K562 treated with DMSO at 1 percent for 12 hours (cell line): Measurements from ENCODE around the gene PFDN4. TPM values are rescaled to one million over a fixed set of nuclear protein-coding genes. Genes with fewer than 3 reads are reported as not detected.

Experiments used
- total RNA-seq: library from RNA; unstranded; fragments of 300-600 nt; gene quantifications from 2 replicates; pipeline ENCODE4 v1.2.3, GENCODE V29; 2022; ENCODE audit not compliant: insufficient read depth

Gene PFDN4, protein sequence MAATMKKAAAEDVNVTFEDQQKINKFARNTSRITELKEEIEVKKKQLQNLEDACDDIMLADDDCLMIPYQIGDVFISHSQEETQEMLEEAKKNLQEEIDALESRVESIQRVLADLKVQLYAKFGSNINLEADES
- 40.4 and 55.0 TPM in 2 replicates for total RNA-seq

DNA sequence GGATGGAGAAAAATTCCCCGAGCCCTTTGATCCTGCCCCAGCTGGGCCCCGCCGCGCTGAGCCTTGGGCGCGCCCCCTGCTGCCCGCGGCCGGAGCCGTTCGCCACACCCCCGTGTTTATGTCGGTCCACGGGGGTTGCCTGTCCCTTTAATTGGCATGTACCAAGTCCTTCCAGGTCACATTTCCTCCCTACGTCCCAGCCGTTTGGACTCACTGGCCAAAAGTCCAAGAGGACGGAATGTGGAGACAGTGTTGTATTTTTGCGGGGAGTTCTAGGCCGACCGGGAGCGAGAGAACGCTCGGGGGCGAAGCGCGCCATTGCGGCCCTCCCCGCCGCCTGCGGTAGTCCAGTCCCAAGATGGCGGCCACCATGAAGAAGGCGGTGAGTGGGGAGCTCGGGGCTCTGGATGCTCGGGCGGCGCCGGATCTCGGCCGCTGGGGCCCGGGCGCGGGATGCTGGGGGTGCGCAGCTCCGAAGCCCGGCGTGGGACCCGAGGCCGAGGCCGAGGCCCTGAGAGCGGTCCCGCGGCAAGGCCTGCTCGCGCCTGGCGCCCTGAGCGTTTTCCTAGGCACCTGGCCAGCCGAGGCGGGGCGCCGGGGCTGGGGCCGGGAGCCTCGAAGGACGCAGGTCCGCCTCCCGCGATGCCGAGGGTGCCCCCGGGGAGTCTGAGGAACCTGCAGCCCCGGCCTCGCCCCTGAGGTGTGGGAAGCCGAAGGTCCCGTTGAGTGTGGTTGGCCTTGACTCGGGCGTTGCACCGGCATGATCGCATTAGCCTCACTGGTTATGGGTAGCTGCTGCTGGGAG is at the start of gene PFDN4:
PFDN4 (plus strand) TSS at position 345 of the 805 bp plus-strand sequence; CDS start at position 359, 14 bp downstream.

DNA sequence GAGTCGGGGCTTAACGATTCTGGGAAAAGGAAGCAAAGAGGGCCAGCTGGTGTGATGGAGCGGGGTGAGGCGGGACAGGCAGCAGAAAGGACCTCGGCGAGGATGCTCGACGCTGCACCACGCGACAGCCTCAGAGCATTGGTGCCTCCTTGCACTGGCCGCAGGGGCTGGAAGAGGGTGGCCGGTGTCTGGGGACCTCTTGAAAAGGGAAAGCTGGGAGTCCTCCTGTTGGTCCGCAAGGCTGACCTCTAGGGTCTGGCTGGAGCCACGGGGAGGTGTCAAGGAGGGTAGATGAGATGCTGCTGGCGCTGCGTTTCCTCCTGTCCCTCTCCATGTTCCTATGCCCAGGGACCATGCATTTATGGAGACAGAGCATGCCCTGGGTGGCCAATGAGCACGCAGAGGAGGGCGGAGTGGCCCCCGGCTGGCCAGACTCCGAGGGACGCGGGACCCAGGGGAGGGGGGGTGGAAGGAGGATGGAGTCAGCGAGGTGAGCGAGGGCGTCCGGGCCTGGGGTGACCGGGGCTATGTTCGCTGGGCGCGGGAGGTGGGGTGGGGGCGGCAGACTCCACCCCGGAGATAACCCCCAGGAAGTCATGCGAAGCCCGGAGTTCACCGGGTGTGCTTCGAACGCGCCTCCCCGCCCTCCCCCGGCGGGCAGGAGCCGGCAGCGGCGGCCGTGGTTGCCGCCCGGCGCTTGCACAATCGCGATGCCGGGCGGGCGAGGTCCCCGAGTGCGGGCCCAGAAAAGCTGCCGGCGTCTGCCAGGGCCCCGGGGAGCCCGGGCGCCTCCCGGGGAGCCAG is 34.0 kb upstream of the PFDN4 start, which contains the start of gene CYP24A1:
CYP24A1 (minus strand) TSS at position 334 of the 804 bp plus-strand sequence. CDS start 407 bp downstream, outside the sequence.

Other genes starting within 250 kb of the PFDN4 start
- 2.2 and 5.8 TPM in 2 replicates for gene BCAS1, start 137.5 kb upstream of the PFDN4 start, total RNA-seq
- not detected in 2 replicates for gene CYP24A1, start 34.1 kb upstream of the PFDN4 start, total RNA-seq